Ascending aorta (tissue), 2 donors: ENCODE measurements around the gene NMT1. TPM values are rescaled to one million over a fixed set of nuclear protein-coding genes. Genes with fewer than 3 reads are reported as not detected.

ENCODE experiments used
- DNase-seq, 2 donors: peaks; one replicate each; pipeline ENCODE4 v3.0.0-alpha.2; 2019; ENCODE audit warnings: low spot score in 2 of 2
- H3K27ac ChIP-seq, 2 donors: fragments of 200-600 bp; sonication (generic); one replicate each; pipeline ENCODE4 v1.5.1; 2016 to 2017; ENCODE audit warnings: mild to moderate bottlenecking in 1 of 2
- H3K27me3 ChIP-seq: fragments of 200-600 bp; sonication (generic); one replicate; pipeline ENCODE4 v1.5.1; 2017
- H3K36me3 ChIP-seq, 2 donors: fragments of 200-600 bp; sonication (generic); one replicate each; pipeline ENCODE4 v1.5.1; 2016
- H3K4me1 ChIP-seq, 2 donors: fragments of 200-600 bp; sonication (generic); one replicate each; pipeline ENCODE4 v1.5.1; 2016 to 2017; ENCODE audit warnings: mild to moderate bottlenecking in 1 of 2
- H3K4me3 ChIP-seq, 2 donors: fragments of 200-600 bp; sonication (generic); one replicate each; pipeline ENCODE4 v1.5.1; 2016 to 2017; ENCODE audit warnings: mild to moderate bottlenecking in 1 of 2
- H3K9me3 ChIP-seq, 2 donors: fragments of 200-600 bp; sonication (generic); one replicate each; pipeline ENCODE4 v1.5.1; 2016
- CTCF ChIP-seq, 3 experiments: fragments of 200-600 bp in 2 of 3; fragments of 450-650 bp in 1 of 3; sonication (generic) in 2 of 3; IDR thresholded peaks; one replicate each; pipeline ENCODE4 v1.5.1; 2016 to 2019; ENCODE audit warnings: antibody characterized with exemption in 3 of 3, mild to moderate bottlenecking in 1 of 3, moderate library complexity in 1 of 3
- intact Hi-C: fragments of 100-400 bp; cut with DNase I; formaldehyde crosslinking; loops from one replicate; pipeline ENCODE4 v1.15.1; 2023
- total RNA-seq: library from RNA; depleted of rRNA; stranded (reverse); fragments of >200 nt; gene quantifications from one replicate; pipeline ENCODE4 v1.1.0, GENCODE V29; 2016

NMT1 gene
- total RNA-seq, 1 donor from 2014 or later = 89.7 TPM

GRCh38 chr17:45038728-45039634 lies 22.1 kb upstream of the NMT1 start:
- Histone ChIP-seq H3K27ac (peak overlapping the region in 1 of 2 donors; percentile 3), H3K4me1 (peaks cover 9 to 17% of the 10 kb centered on the region in 2 donors), H3K36me3 (peaks cover under 1 to 2% of the 10 kb centered on the region in 2 donors), H3K4me3 (no peak overlapping the region), H3K27me3 (no peaks in the 10 kb centered on the region), H3K9me3 (no peaks in the 10 kb centered on the region)
- no peak for TF ChIP-seq CTCF (IDR thresholded peaks at IDR 0.05)
- intact Hi-C loops = no loop called here
- no peak for DNase-seq

- Histone ChIP-seq H3K36me3 (no peaks in the 10 kb centered on the region), H3K27ac (no peak overlapping the region), H3K27me3 (no peaks in the 10 kb centered on the region), H3K9me3 (no peaks in the 10 kb centered on the region), H3K4me3 (no peak overlapping the region), H3K4me1 (peaks cover 12 to 20% of the 10 kb centered on the region in 2 donors)
- TF ChIP-seq CTCF (IDR thresholded peaks at IDR 0.05) = no peak
- no peak for DNase-seq
- intact Hi-C loops = no loop called here
These were observed 20.7 kb upstream of the NMT1 start for GRCh38 chr17:45040459-45040858.

GRCh38 chr17:45042346-45043120 lies 18.6 kb upstream of the NMT1 start:
- H3K27ac ChIP-seq = no peak overlapping the region
- H3K36me3 ChIP-seq = no peaks in the 10 kb centered on the region
- H3K27me3 ChIP-seq = no peaks in the 10 kb centered on the region
- no peak for DNase-seq
- H3K9me3 ChIP-seq = no peaks in the 10 kb centered on the region
- TF ChIP-seq CTCF (IDR thresholded peaks at IDR 0.05) = no peak
- intact Hi-C loops = no loop called here
- H3K4me1 ChIP-seq = peaks cover 12 to 22% of the 10 kb centered on the region in 2 donors
- H3K4me3 ChIP-seq = no peak overlapping the region

- DNase-seq = no peak
- Histone ChIP-seq H3K4me3 (peak overlapping the region in 1 of 2 donors; percentile 36), H3K9me3 (no peaks in the 10 kb centered on the region), H3K27me3 (no peaks in the 10 kb centered on the region), H3K36me3 (no peaks in the 10 kb centered on the region), H3K4me1 (peaks cover 12 to 18% of the 10 kb centered on the region in 2 donors), H3K27ac (peak overlapping the region in 1 of 2 donors; percentile 18)
- intact Hi-C loops = no loop called here
- TF ChIP-seq CTCF (IDR thresholded peaks at IDR 0.05) = no peak
These were observed 17.1 kb upstream of the NMT1 start for GRCh38 chr17:45043813-45044540.

GRCh38 chr17:45046537-45047125 lies 14.5 kb upstream of the NMT1 start:
- Histone ChIP-seq H3K27ac (no peak overlapping the region), H3K27me3 (no peaks in the 10 kb centered on the region), H3K36me3 (no peaks in the 10 kb centered on the region), H3K4me3 (no peak overlapping the region), H3K9me3 (no peaks in the 10 kb centered on the region), H3K4me1 (peaks cover 21 to 30% of the 10 kb centered on the region in 2 donors)
- no peak for TF ChIP-seq CTCF (IDR thresholded peaks at IDR 0.05)
- intact Hi-C loops = no loop called here
- DNase-seq = no peak
